NB4 (cell line): ENCODE results near the gene OSTN.

Experiments used
- DNase-seq: peaks from one replicate; pipeline ENCODE4 v3.0.0; 2010; ENCODE audit warnings: low read depth
- H3K4me3 ChIP-seq: one replicate; pipeline ENCODE4 v1.5.1; 2011; ENCODE audit warnings: mild to moderate bottlenecking, low read depth, low read length, moderate library complexity
- CTCF ChIP-seq: IDR thresholded peaks from one replicate; pipeline ENCODE4 v1.5.1; 2012; ENCODE audit warnings: low read depth, low read length
- MYC ChIP-seq: IDR thresholded peaks from 2 replicates; pipeline ENCODE4 v1.6.1; 2011; ENCODE audit warnings: low read depth, low read length
- POLR2A ChIP-seq: IDR thresholded peaks from 2 replicates; pipeline ENCODE4 v1.6.1; 2011; ENCODE audit warnings: mild to moderate bottlenecking; ENCODE audit not compliant: insufficient read length; ENCODE audit errors: extremely low read depth
- TF ChIP-seq, protein P1 (sequence below): IDR thresholded peaks from 2 replicates; pipeline ENCODE4 v1.6.1; 2011; ENCODE audit warnings: low read depth, low read length

OSTN gene

DNA sequence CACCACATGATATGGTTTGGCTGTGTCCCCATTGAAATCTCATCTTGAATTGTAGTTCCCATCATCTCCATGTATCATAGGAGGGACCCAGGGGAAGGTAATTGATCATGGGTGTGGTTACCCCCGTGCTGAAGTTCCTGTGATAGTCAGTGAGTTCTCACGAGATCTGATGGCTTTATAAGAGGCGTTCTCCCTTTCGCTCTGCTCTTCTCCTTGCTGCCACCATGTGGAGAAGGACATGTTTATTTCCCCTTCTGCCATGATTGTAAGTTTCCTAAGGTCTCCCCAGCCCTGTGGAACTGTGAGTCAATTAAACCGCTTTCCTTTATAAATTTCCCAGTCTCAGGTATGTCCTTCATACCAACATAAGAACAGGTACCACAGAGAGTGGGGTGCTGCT lies 21.9 kb downstream of the OSTN start:
- no peak for TF ChIP-seq CTCF
- TF ChIP-seq, protein P1, sequence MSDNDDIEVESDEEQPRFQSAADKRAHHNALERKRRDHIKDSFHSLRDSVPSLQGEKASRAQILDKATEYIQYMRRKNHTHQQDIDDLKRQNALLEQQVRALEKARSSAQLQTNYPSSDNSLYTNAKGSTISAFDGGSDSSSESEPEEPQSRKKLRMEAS = no peak
- no peak for TF ChIP-seq MYC
- no peak for TF ChIP-seq POLR2A
- H3K4me3 ChIP-seq = no peak overlapping the region
- peak; percentile 14 for DNase-seq

GRCh38 chr3:191221638-191222037 lies 22.6 kb downstream of the OSTN start:
- TF ChIP-seq, protein P1 = no peak
- DNase-seq = no peak
- no peak overlapping the region for H3K4me3 ChIP-seq

GRCh38 chr3:191227541-191227940 lies 28.5 kb downstream of the OSTN start:
- no peak for TF ChIP-seq POLR2A
- TF ChIP-seq CTCF = no peak
- TF ChIP-seq MYC = no peak
- TF ChIP-seq, protein P1 = no peak
- no peak overlapping the region for H3K4me3 ChIP-seq

GRCh38 chr3:191234216-191234615 lies 35.2 kb downstream of the OSTN start:
- no peak overlapping the region for H3K4me3 ChIP-seq
- TF ChIP-seq, protein P1 = no peak
- TF ChIP-seq MYC = no peak
- DNase-seq = no peak

More at GRCh38 chr3:191227541-191227940, 28.5 kb downstream of the OSTN start:
- DNase-seq = no peak

DNA sequence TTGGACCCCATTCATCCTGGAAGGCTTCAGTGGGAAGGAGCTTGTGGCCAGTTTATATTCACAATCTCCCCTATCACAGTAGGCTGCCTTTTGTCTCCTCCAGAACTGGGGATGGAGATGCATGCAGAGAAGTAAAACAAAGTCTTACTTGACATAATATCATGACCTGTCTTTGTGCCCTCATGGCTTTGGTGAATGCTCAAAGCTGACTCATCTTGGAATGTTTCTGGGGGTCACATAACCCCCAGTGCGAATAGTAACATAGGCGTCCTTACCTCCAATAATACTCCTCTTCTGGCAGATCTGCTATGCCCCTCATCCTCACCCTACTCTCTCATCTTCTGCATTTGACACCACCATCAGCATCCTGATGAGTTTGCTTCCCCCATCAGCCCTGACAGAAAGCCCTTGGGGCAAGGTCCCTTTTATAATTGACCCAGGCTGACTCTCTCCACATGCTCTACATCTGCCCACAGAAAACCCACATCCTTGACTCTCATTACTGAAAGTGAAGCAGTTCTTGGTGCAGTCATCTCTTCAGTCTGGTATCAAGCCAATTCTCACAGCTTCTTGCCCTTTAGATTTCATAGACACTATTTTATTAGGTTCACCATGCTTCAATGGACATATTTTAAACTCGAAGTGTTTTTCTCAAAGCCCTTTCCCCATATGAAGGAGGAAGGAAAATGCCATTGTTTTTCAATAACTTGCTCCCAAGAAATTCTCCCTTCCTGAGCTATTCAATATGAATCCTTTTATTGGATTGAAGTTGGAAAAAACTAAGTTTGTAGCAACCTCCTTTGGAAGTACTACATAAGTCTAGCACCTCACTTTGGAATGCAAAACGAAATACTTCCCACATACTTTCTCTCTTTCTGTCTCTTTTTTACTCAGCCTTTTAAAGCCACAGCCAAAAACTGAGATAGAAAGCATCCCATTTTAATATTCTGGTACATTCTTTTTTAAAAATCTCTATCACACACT lies 36.6 kb downstream of the OSTN start:
- no peak overlapping the region for H3K4me3 ChIP-seq
- no peak for TF ChIP-seq CTCF
- no peak for TF ChIP-seq MYC
- TF ChIP-seq, protein P1 = no peak
- TF ChIP-seq POLR2A = no peak
- no peak for DNase-seq

DNA sequence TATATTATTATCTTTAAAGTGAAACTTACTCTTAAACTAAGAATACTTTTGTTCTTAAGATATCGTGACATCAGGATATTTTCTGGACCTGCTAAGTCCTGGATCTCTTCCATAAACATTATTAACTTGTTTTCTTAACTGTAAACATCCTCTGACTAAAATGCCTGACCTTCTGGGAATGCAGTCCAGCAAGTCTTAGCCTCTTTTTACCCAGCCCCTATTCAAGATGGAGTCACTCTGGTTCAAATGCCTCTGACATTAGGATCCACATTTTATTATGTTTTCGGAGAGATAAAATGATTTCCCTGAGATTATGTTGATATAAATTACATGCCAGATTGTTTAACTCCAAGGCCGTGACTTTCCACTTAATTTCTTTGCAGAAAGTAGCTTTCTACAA lies 37.6 kb downstream of the OSTN start:
- no peak for TF ChIP-seq MYC
- no peak for TF ChIP-seq CTCF
- no peak overlapping the region for H3K4me3 ChIP-seq
- DNase-seq = no peak
